HG03103 (cell line): ENCODE data around the gene CHD6.
"Not testable (repeated sequence)": the region's sequence is repeated elsewhere in the genome, so short reads cannot be mapped to it uniquely, and the experiment has no call there.

Experiments
- ATAC-seq: cut with Tn5 transposase; IDR thresholded peaks from one replicate; pipeline ENCODE4 v1.9.1; 2021; ENCODE audit warnings: low read depth; ENCODE audit not compliant: unreplicated experiment

CHD6 gene

GRCh38 chr20:41546535-41546934, 71.6 kb downstream of the CHD6 start:
- ATAC-seq: no peak

- ATAC-seq: no peak
Measured at GRCh38 chr20:41544472-41544871, 73.7 kb downstream of the CHD6 start.

- no peak for ATAC-seq
Measured at GRCh38 chr20:41540918-41541317, 77.3 kb downstream of the CHD6 start.

GRCh38 chr20:41540459-41540858, 77.7 kb downstream of the CHD6 start:
- ATAC-seq: no peak

- no peak for ATAC-seq
Measured at GRCh38 chr20:41538810-41539596, 79.2 kb downstream of the CHD6 start.

- no peak for ATAC-seq
Measured at GRCh38 chr20:41537865-41538264, 80.3 kb downstream of the CHD6 start.

GRCh38 chr20:41535551-41535950, 82.6 kb downstream of the CHD6 start:
- not testable (repeated sequence) for ATAC-seq

GRCh38 chr20:41534842-41535241, 83.3 kb downstream of the CHD6 start:
- no peak for ATAC-seq

GRCh38 chr20:41534170-41534569, 84.0 kb downstream of the CHD6 start:
- ATAC-seq: no peak

GRCh38 chr20:41533537-41534136, 84.5 kb downstream of the CHD6 start:
- no peak for ATAC-seq

- ATAC-seq: no peak
Measured at GRCh38 chr20:41532935-41533334, 85.2 kb downstream of the CHD6 start.

- no peak for ATAC-seq
Measured at GRCh38 chr20:41531518-41532275, 86.5 kb downstream of the CHD6 start.

GRCh38 chr20:41530923-41531322, 87.3 kb downstream of the CHD6 start:
- no peak for ATAC-seq

- no peak for ATAC-seq
Measured at GRCh38 chr20:41526327-41526726, 91.8 kb downstream of the CHD6 start.

GRCh38 chr20:41524980-41525613, 93.1 kb downstream of the CHD6 start:
- ATAC-seq: no peak

GRCh38 chr20:41523857-41524256, 94.3 kb downstream of the CHD6 start:
- ATAC-seq: no peak

GRCh38 chr20:41513829-41514228, 104.3 kb downstream of the CHD6 start:
- no peak for ATAC-seq

GRCh38 chr20:41512624-41513023, 105.6 kb downstream of the CHD6 start:
- ATAC-seq: no peak

- ATAC-seq: no peak
Measured at GRCh38 chr20:41510847-41511450, 107.2 kb downstream of the CHD6 start.

GRCh38 chr20:41510224-41510623, 108.0 kb downstream of the CHD6 start:
- ATAC-seq: no peak
